LNCaP clone FGC (cell line): ENCODE results near the gene TANGO2.

Experiments
- DNase-seq: peaks from one replicate; pipeline ENCODE4 v3.0.0-alpha.2; 2011; ENCODE audit warnings: low read depth
- H3K4me3 ChIP-seq: 2 replicates; pipeline ENCODE4 v1.5.1; 2011; ENCODE audit warnings: mild to moderate bottlenecking, low read depth, low read length, control low read depth
- CTCF ChIP-seq: IDR thresholded peaks from 2 replicates; pipeline ENCODE4 v1.5.1; 2012; ENCODE audit warnings: mild to moderate bottlenecking; ENCODE audit not compliant: control insufficient read depth, insufficient read depth; ENCODE audit errors: extremely low read depth

The TANGO2 gene

GRCh38 chr22:20107471-20107901, 86.6 kb downstream of the TANGO2 start:
- no peak for DNase-seq
- no peak for TF ChIP-seq CTCF
- no peak overlapping the region for H3K4me3 ChIP-seq

DNA sequence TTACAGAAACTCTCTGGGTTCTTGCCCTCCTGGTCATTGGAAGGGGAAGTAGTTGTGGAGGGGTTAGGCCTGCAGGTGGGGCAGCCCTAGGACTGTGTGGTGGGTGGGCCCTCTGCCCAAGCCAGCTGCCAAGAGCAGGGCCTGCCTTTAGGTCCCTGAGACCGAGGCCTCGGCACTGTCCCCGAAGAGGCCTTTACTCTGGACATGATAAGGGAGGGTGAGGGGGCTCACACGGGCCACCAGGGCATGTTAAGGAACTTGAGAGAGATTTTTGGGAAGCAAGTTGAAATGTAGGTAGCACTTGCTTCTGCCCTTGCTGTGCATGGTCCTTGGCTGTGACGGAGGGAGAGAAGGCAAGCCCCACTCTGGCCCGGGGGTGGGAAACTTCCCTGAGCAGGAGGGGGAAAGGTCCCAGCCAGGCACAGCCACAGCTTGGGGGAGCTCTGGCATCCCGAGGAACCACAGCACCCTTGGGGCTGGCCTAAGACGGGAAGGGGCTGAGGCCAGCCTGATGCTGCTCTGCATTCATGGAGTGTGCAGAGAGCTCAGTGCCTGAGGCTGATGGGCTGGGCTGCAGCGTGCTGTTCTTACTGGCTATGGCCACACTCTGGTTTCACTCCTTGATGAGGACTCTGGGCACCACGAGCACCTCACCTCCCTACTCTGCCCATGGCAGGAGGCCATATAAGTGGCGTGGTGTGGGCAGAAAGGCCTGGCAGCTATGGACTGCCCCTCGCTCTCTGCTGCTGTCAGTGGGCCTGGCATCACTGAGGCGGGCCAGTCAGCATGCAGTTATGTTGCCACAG, 87.2 kb downstream of the TANGO2 start:
- TF ChIP-seq CTCF, result no peak
- no peak for DNase-seq

DNA sequence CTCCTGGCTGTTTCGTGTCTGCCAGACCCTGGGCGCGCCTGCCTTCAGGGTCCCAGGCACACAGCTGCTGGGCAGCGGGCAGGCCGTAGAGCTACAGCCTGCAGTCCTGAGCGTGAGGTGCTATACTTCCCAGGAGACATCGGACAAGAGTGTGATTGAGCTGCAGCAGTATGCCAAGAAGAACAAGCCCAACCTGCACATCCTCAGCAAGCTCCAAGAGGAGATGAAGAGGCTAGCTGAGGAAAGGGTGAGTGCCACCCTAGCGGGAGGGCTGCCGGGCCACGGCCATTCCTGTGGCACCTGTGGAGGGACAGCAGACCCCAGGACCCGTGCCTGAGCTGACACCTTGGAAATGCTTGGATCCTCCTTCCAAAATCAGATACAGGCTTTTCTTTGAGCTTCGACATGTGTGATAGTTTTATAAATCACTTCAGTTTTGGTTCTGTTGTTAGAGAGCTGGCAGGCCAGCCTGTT, 87.9 kb downstream of the TANGO2 start:
- DNase-seq, result no peak
- TF ChIP-seq CTCF, result no peak
- H3K4me3 ChIP-seq, result no peak overlapping the region

More for the DNA sequence above, 87.2 kb downstream of the TANGO2 start:
- H3K4me3 ChIP-seq, result no peak overlapping the region

- no peak for TF ChIP-seq CTCF
- no peak for DNase-seq
- H3K4me3 ChIP-seq, result no peak overlapping the region
These were observed 88.8 kb downstream of the TANGO2 start for GRCh38 chr22:20109411-20110358.

GRCh38 chr22:20110359-20110985, 89.6 kb downstream of the TANGO2 start:
- H3K4me3 ChIP-seq, result no peak overlapping the region
- TF ChIP-seq CTCF, result no peak
- no peak for DNase-seq

DNA sequence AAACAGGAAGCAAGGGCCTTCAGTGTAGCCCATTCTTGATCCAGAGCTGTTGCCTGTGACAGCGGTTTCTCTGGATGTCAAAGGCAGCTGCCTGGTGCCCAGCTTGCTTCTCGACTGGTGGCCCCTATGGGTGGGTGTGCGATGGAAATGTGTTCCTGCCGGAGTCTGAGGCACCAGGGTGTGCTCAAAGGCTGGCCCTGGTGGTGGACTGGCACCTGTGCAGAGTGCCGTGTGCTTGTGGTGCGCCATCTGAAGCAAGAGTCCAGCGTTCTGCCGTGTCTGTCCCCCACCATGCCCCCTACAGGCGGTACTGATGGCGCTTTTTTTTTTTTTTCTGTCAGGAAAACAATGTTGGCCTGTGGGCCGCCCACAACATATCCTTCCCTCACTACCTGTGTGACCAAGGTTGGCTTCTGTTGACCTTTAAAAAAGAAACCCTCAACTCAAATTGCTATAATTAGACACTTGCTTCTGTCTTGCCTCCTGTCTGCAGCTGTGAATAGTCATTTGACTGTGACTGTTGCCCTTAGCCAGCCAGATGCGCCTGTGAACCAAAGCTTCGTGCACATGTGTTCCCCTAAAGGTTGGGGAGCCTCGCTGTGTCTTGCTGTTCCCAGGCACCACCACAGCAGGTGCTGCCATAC, 90.3 kb downstream of the TANGO2 start:
- TF ChIP-seq CTCF, result 0 out of 2 replicates have a peak, but pooled peaks have one; percentile 0
- DNase-seq, result no peak
- H3K4me3 ChIP-seq, result no peak overlapping the region
